H9 (cell line): Measurements from ENCODE around the gene RBFOX1. TPM values are rescaled to one million over a fixed set of nuclear protein-coding genes. Genes with fewer than 3 reads are reported as not detected.

ENCODE experiments used
- DNase-seq: peaks from one replicate; pipeline ENCODE4 v3.0.0-alpha.2; 2017
- H2AFZ ChIP-seq: one replicate; pipeline ENCODE4 v1.6.1; 2013; ENCODE audit warnings: mild to moderate bottlenecking, low read length, control low read depth, moderate library complexity
- H2AK5ac ChIP-seq: 2 replicates; pipeline ENCODE4 v1.6.1; 2013; ENCODE audit warnings: low read length, control low read depth, mixed read lengths; ENCODE audit not compliant: insufficient read length
- H2BK120ac ChIP-seq: one replicate; pipeline ENCODE4 v1.6.1; 2013; ENCODE audit warnings: low read depth, mild to moderate bottlenecking, low read length, control low read depth, inconsistent platforms; ENCODE audit not compliant: poor library complexity, severe bottlenecking
- H2BK12ac ChIP-seq: 2 replicates; pipeline ENCODE4 v1.6.1; 2013; ENCODE audit warnings: low read length, control low read depth, mixed read lengths, low read depth; ENCODE audit not compliant: insufficient read length
- H2BK15ac ChIP-seq: 2 replicates; pipeline ENCODE4 v1.6.1; 2013; ENCODE audit warnings: low read depth, low read length, control low read depth
- H2BK20ac ChIP-seq: one replicate; pipeline ENCODE4 v1.6.1; 2013; ENCODE audit warnings: low read depth, mild to moderate bottlenecking, low read length, control low read depth, inconsistent platforms; ENCODE audit not compliant: poor library complexity, severe bottlenecking
- H2BK5ac ChIP-seq: 2 replicates; pipeline ENCODE4 v1.6.1; 2013; ENCODE audit warnings: low read length, control low read depth, mixed read lengths; ENCODE audit not compliant: insufficient read length
- H3K14ac ChIP-seq: 2 replicates; pipeline ENCODE4 v1.6.1; 2013; ENCODE audit warnings: low read length, control low read depth; ENCODE audit not compliant: insufficient read depth
- H3K18ac ChIP-seq: 2 replicates; pipeline ENCODE4 v1.6.1; 2013; ENCODE audit warnings: low read depth, mild to moderate bottlenecking, mixed read lengths, low read length, control low read depth; ENCODE audit not compliant: insufficient read length
- H3K23ac ChIP-seq: 2 replicates; pipeline ENCODE4 v1.6.1; 2013; ENCODE audit warnings: low read length, control low read depth, mixed read lengths, low read depth; ENCODE audit not compliant: insufficient read length
- H3K23me2 ChIP-seq: 2 replicates; pipeline ENCODE4 v1.6.1; 2013; ENCODE audit warnings: low read depth, mild to moderate bottlenecking, mixed read lengths, low read length, control low read depth; ENCODE audit not compliant: insufficient read length, poor library complexity, severe bottlenecking
- H3K27ac ChIP-seq: 2 replicates; pipeline ENCODE4 v1.5.1; 2013; ENCODE audit warnings: low read length, control low read depth, mixed read lengths, low read depth; ENCODE audit not compliant: insufficient read length
- H3K27me3 ChIP-seq: 2 replicates; pipeline ENCODE4 v1.6.1; 2013; ENCODE audit warnings: low read length, control low read depth, inconsistent platforms; ENCODE audit not compliant: insufficient read depth
- H3K4ac ChIP-seq: 2 replicates; pipeline ENCODE4 v1.6.1; 2013; ENCODE audit warnings: low read depth, mild to moderate bottlenecking, control low read depth, inconsistent platforms, low read length, moderate library complexity
- H3K4me1 ChIP-seq: 2 replicates; pipeline ENCODE4 v1.6.1; 2013; ENCODE audit warnings: low read length, control low read depth, inconsistent platforms; ENCODE audit not compliant: insufficient read depth
- H3K4me2 ChIP-seq: 2 replicates; pipeline ENCODE4 v1.6.1; 2013; ENCODE audit warnings: low read length, control low read depth, mixed read lengths; ENCODE audit not compliant: insufficient read length, insufficient read depth
- H3K56ac ChIP-seq: 2 replicates; pipeline ENCODE4 v1.6.1; 2013; ENCODE audit warnings: low read depth, mild to moderate bottlenecking, mixed read lengths, low read length, control low read depth; ENCODE audit not compliant: insufficient read length
- H3K79me1 ChIP-seq: 2 replicates; pipeline ENCODE4 v1.6.1; 2013; ENCODE audit warnings: low read depth, mild to moderate bottlenecking, moderate library complexity, low read length, control low read depth, inconsistent platforms; ENCODE audit not compliant: insufficient read depth, poor library complexity, severe bottlenecking
- H3K79me2 ChIP-seq: 2 replicates; pipeline ENCODE4 v1.6.1; 2013; ENCODE audit warnings: low read length, control low read depth, inconsistent platforms; ENCODE audit not compliant: insufficient read depth
- H3K9ac ChIP-seq: 2 replicates; pipeline ENCODE4 v1.6.1; 2013; ENCODE audit warnings: low read length, control low read depth, mixed read lengths; ENCODE audit not compliant: insufficient read length; ENCODE audit errors: extremely low read depth
- H3K9me3 ChIP-seq: one replicate; pipeline ENCODE4 v1.6.1; 2013; ENCODE audit warnings: low read depth, low read length, inconsistent platforms; ENCODE audit not compliant: control insufficient read depth
- H3T11ph ChIP-seq: one replicate; pipeline ENCODE4 v1.6.1; 2013; ENCODE audit warnings: mild to moderate bottlenecking, low read length, control low read depth, inconsistent platforms
- H4K20me1 ChIP-seq: one replicate; pipeline ENCODE4 v1.6.1; 2013; ENCODE audit not compliant: control insufficient read depth, insufficient read length, insufficient read depth
- H4K5ac ChIP-seq: 2 replicates; pipeline ENCODE4 v1.6.1; 2013; ENCODE audit warnings: low read depth, mild to moderate bottlenecking, mixed read lengths, low read length, control low read depth; ENCODE audit not compliant: insufficient read length
- H4K8ac ChIP-seq: replicated peaks from 2 replicates; pipeline ENCODE4 v1.6.1; 2013; ENCODE audit warnings: low read length, control low read depth, mixed read lengths, low read depth; ENCODE audit not compliant: insufficient read length
- H4K91ac ChIP-seq: 2 replicates; pipeline ENCODE4 v1.6.1; 2013; ENCODE audit warnings: low read depth, mild to moderate bottlenecking, moderate library complexity, mixed read lengths, low read length, control low read depth; ENCODE audit not compliant: insufficient read length
- H3K27ac Mint-ChIP-seq, 3 experiments: 2 replicates in 2 of 3; 3 replicates in 1 of 3; pipeline ENCODE4 v1.8.0; 2020 to 2021; ENCODE audit warnings: mixed read lengths in 3 of 3, mild to moderate bottlenecking in 1 of 3, moderate library complexity in 1 of 3
- H3K27me3 Mint-ChIP-seq: 2 replicates; pipeline ENCODE4 v1.8.0; 2021; ENCODE audit warnings: low read depth, mild to moderate bottlenecking, moderate library complexity, mixed read lengths
- H3K36me3 Mint-ChIP-seq, 3 experiments: 2 replicates in 2 of 3; 3 replicates in 1 of 3; pipeline ENCODE4 v1.8.0; 2020 to 2021; ENCODE audit warnings: low read depth in 3 of 3, mixed read lengths in 3 of 3; ENCODE audit not compliant: insufficient read depth in 1 of 3
- H3K4me1 Mint-ChIP-seq, 2 experiments: 2 replicates each; pipeline ENCODE4 v1.8.0; 2020; ENCODE audit warnings: mixed read lengths in 2 of 2
- H3K4me3 Mint-ChIP-seq, 2 experiments: 2 replicates in 1 of 2; 3 replicates in 1 of 2; pipeline ENCODE4 v1.8.0; 2020 to 2021; ENCODE audit warnings: mild to moderate bottlenecking in 2 of 2, mixed read lengths in 2 of 2, moderate library complexity in 1 of 2
- H3K9me3 Mint-ChIP-seq, 2 experiments: 2 replicates in 1 of 2; 3 replicates in 1 of 2; pipeline ENCODE4 v1.8.0; 2020; ENCODE audit warnings: mild to moderate bottlenecking in 2 of 2, mixed read lengths in 2 of 2, moderate library complexity in 1 of 2
- WGBS: extraction: QIAGEN DNeasy Blood & Tissue Kit; methylation state at CpG from one replicate; pipeline ENCODE4 v1.1.7; 2013; ENCODE audit warnings: missing lambda C conversion rate, low lambda C conversion rate, mixed read lengths; ENCODE audit not compliant: insufficient read length; ENCODE audit errors: extremely low coverage; 5-methylcytosine and 5-hydroxymethylcytosine counted together
- total RNA-seq: library from RNA; stranded (reverse); gene quantifications from 2 replicates; pipeline ENCODE4 v1.2.1, GENCODE V29; 2021
- TF ChIP-seq, protein P1 (sequence below): fragments of 200-600 bp; sonication (generic); conservative IDR thresholded peaks from 3 replicates; pipeline ENCODE4 v1.8.0; 2021; ENCODE audit warnings: antibody characterized with exemption, mild to moderate bottlenecking

The RBFOX1 gene
- total RNA-seq, 1 experiment from 2014 or later = 2.0 TPM

DNA sequence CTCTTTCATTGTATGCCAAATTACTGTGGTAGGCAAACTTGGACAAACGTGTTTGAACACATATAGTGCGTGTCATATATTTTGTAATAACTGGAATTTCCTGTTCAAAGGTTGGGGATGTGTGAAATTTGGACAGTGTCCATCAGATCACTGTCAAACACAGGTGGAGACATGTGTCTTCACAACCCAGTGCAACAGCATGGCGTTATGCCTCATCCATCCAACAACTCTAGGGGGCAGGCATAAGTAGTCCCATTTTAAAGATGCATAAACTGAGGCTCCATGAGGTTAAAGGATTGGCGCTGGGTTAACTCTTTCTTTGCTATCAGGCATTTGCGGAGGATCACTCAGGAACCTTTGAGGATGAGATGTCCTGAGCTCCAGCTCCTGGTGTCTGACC is 103.7 kb downstream of the RBFOX1 start:
- Histone ChIP-seq H2BK120ac (no peak overlapping the region), H3K9ac (no peak overlapping the region), H2BK12ac (no peak overlapping the region), H2BK5ac (no peak overlapping the region), H3K14ac (no peak overlapping the region), H3T11ph (no peak overlapping the region), H4K91ac (no peak overlapping the region), H3K79me1 (no peaks in the 10 kb centered on the region), H3K4me1 (peaks cover 17% of the 10 kb centered on the region; the same call in 1 of the 2 replicates), H3K4me2 (no peak overlapping the region), H4K20me1 (no peaks in the 10 kb centered on the region), H3K9me3 (no peaks in the 10 kb centered on the region), H3K27me3 (no peaks in the 10 kb centered on the region), H3K27ac (no peak overlapping the region), H2BK20ac (no peak overlapping the region), H3K23me2 (peaks cover 3% of the 10 kb centered on the region), H3K56ac (no peak overlapping the region), H2AK5ac (no peak overlapping the region), H2BK15ac (no peak overlapping the region), H3K4ac (no peak overlapping the region), H4K5ac (no peak overlapping the region), H3K79me2 (no peaks in the 10 kb centered on the region), H3K23ac (no peak overlapping the region), H3K18ac (no peak overlapping the region), H4K8ac (no peak overlapping the region), H2AFZ (no peak overlapping the region)
- no peak overlapping the region for H3K4me3 Mint-ChIP-seq
- H3K27me3 Mint-ChIP-seq = no peaks in the 10 kb centered on the region; the same call in 1 of the 2 replicates
- no peaks in the 10 kb centered on the region for H3K9me3 Mint-ChIP-seq
- TF ChIP-seq, protein P1, sequence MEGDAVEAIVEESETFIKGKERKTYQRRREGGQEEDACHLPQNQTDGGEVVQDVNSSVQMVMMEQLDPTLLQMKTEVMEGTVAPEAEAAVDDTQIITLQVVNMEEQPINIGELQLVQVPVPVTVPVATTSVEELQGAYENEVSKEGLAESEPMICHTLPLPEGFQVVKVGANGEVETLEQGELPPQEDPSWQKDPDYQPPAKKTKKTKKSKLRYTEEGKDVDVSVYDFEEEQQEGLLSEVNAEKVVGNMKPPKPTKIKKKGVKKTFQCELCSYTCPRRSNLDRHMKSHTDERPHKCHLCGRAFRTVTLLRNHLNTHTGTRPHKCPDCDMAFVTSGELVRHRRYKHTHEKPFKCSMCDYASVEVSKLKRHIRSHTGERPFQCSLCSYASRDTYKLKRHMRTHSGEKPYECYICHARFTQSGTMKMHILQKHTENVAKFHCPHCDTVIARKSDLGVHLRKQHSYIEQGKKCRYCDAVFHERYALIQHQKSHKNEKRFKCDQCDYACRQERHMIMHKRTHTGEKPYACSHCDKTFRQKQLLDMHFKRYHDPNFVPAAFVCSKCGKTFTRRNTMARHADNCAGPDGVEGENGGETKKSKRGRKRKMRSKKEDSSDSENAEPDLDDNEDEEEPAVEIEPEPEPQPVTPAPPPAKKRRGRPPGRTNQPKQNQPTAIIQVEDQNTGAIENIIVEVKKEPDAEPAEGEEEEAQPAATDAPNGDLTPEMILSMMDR = no peak
- H3K36me3 Mint-ChIP-seq = no peaks in the 10 kb centered on the region
- H3K27ac Mint-ChIP-seq = no peak overlapping the region
- DNase-seq = no peak
- H3K4me1 Mint-ChIP-seq = peaks cover 44 to 52% of the 10 kb centered on the region in 2 experiments
- no CpG with 5 or more reads among the region's 5 CpGs for WGBS
